MM.1S (cell line): ENCODE data around the gene TMC8.

Experiments used
- DNase-seq: peaks from one replicate; pipeline ENCODE4 v3.0.0-alpha.2; 2015
- H2AFZ ChIP-seq: fragments of 300-600 bp; sonication (generic); 2 replicates; pipeline ENCODE4 v1.6.0; 2016; ENCODE audit warnings: antibody characterized with exemption, low read length
- H3F3A ChIP-seq: fragments of 300-600 bp; sonication (generic); 2 replicates; pipeline ENCODE4 v1.6.1; 2016; ENCODE audit warnings: mild to moderate bottlenecking, antibody characterized with exemption, low read length, moderate library complexity, mixed read lengths; ENCODE audit not compliant: insufficient read depth
- H3K27ac ChIP-seq: fragments of 300-600 bp; sonication (generic); 2 replicates; pipeline ENCODE4 v1.5.1; 2016; ENCODE audit warnings: mild to moderate bottlenecking, low read length
- H3K27me3 ChIP-seq: fragments of 300-600 bp; sonication (generic); replicated peaks from 2 replicates; pipeline ENCODE4 v1.6.0; 2016; ENCODE audit warnings: low read length; ENCODE audit not compliant: insufficient read depth
- H3K36me3 ChIP-seq: fragments of 300-600 bp; sonication (generic); replicated peaks from 2 replicates; pipeline ENCODE4 v1.6.1; 2016; ENCODE audit warnings: mild to moderate bottlenecking, low read length, mixed read lengths; ENCODE audit not compliant: insufficient read depth
- H3K4me1 ChIP-seq: fragments of 300-600 bp; sonication (generic); 2 replicates; pipeline ENCODE4 v1.6.1; 2016; ENCODE audit warnings: low read length, mixed read lengths
- H3K4me2 ChIP-seq: fragments of 300-600 bp; sonication (generic); 2 replicates; pipeline ENCODE4 v1.6.0; 2016; ENCODE audit warnings: low read depth, low read length
- H3K4me3 ChIP-seq: fragments of 300-600 bp; sonication (generic); 2 replicates; pipeline ENCODE4 v1.5.1; 2016; ENCODE audit warnings: low read length, mixed read lengths
- H3K79me2 ChIP-seq: fragments of 300-600 bp; sonication (generic); 2 replicates; pipeline ENCODE4 v1.6.1; 2016; ENCODE audit warnings: mixed run types, low read length, mixed read lengths
- H3K9ac ChIP-seq: fragments of 300-600 bp; sonication (generic); 2 replicates; pipeline ENCODE4 v1.6.1; 2016; ENCODE audit warnings: low read length, mixed read lengths
- H3K9me2 ChIP-seq: fragments of 300-600 bp; sonication (generic); replicated peaks from 2 replicates; pipeline ENCODE4 v1.6.1; 2016; ENCODE audit warnings: mild to moderate bottlenecking, low read length, mixed read lengths; ENCODE audit not compliant: insufficient read depth
- H3K9me3 ChIP-seq: fragments of 300-600 bp; sonication (generic); replicated peaks from 2 replicates; pipeline ENCODE4 v1.6.1; 2016; ENCODE audit warnings: mild to moderate bottlenecking, low read length, mixed read lengths; ENCODE audit not compliant: insufficient read depth
- H4K20me1 ChIP-seq: fragments of 300-600 bp; sonication (generic); 2 replicates; pipeline ENCODE4 v1.6.1; 2016; ENCODE audit warnings: mild to moderate bottlenecking, low read length, moderate library complexity, mixed read lengths; ENCODE audit not compliant: insufficient read depth
- CTCF ChIP-seq: fragments of 300-600 bp; sonication (generic); IDR thresholded peaks from 2 replicates; pipeline ENCODE4 v1.5.1; 2016; ENCODE audit warnings: antibody characterized with exemption, low read length, mixed read lengths
- EZH2 ChIP-seq: fragments of 300-600 bp; sonication (generic); optimal IDR thresholded peaks from 2 replicates; pipeline ENCODE3; 2017; ENCODE audit warnings: low read depth, mild to moderate bottlenecking, antibody characterized with exemption, low read length, mixed read lengths
- EZH2phosphoT487 ChIP-seq: fragments of 300-600 bp; sonication (generic); IDR thresholded peaks from 2 replicates; pipeline ENCODE4 v1.6.1; 2018; ENCODE audit warnings: antibody characterized with exemption, low read length

Gene TMC8

GRCh38 chr17:78089576-78090281 is 40.8 kb upstream of the TMC8 start:
- Histone ChIP-seq H4K20me1 (no peaks in the 10 kb centered on the region), H3K36me3 (no peaks in the 10 kb centered on the region; the same call in 1 of the 2 replicates), H3K4me2 (no peak overlapping the region), H3K9ac (no peak overlapping the region), H3K9me2 (no peaks in the 10 kb centered on the region), H3K4me1 (0 out of 2 replicates have a peak, but pooled peaks cover 4% of the 10 kb centered on the region), H3K27me3 (no peaks in the 10 kb centered on the region), H3K4me3 (no peak overlapping the region), H3K27ac (no peak overlapping the region), H2AFZ (no peak overlapping the region), H3F3A (no peaks in the 10 kb centered on the region), H3K9me3 (no peaks in the 10 kb centered on the region), H3K79me2 (no peaks in the 10 kb centered on the region)
- DNase-seq = no peak
- TF ChIP-seq EZH2 (no peak), EZH2phosphoT487 (no peak), CTCF (no peak)

GRCh38 chr17:78092794-78093324 is 37.7 kb upstream of the TMC8 start:
- Histone ChIP-seq H4K20me1 (no peaks in the 10 kb centered on the region), H3K4me3 (no peak overlapping the region), H3K27ac (no peak overlapping the region), H3K36me3 (no peaks in the 10 kb centered on the region), H3K79me2 (no peaks in the 10 kb centered on the region), H3K4me2 (no peak overlapping the region), H3F3A (no peaks in the 10 kb centered on the region), H3K27me3 (no peaks in the 10 kb centered on the region), H3K9ac (no peak overlapping the region), H3K4me1 (0 out of 2 replicates have a peak, but pooled peaks cover 4% of the 10 kb centered on the region), H3K9me3 (no peaks in the 10 kb centered on the region), H2AFZ (no peak overlapping the region), H3K9me2 (no peaks in the 10 kb centered on the region)
- DNase-seq = no peak
- no peak for TF ChIP-seq EZH2phosphoT487

- Histone ChIP-seq H4K20me1 (no peaks in the 10 kb centered on the region), H3K79me2 (no peaks in the 10 kb centered on the region), H2AFZ (no peak overlapping the region), H3K36me3 (no peaks in the 10 kb centered on the region), H3K9me3 (no peaks in the 10 kb centered on the region), H3F3A (no peaks in the 10 kb centered on the region), H3K4me2 (no peak overlapping the region), H3K9ac (no peak overlapping the region), H3K4me1 (no peaks in the 10 kb centered on the region), H3K27ac (no peak overlapping the region), H3K9me2 (no peaks in the 10 kb centered on the region), H3K27me3 (no peaks in the 10 kb centered on the region), H3K4me3 (no peak overlapping the region)
- DNase-seq = no peak
- TF ChIP-seq CTCF (no peak), EZH2phosphoT487 (no peak), EZH2 (no peak)
These were observed 35.5 kb upstream of the TMC8 start for GRCh38 chr17:78095035-78095434.

- Histone ChIP-seq H4K20me1 (no peaks in the 10 kb centered on the region), H3K4me1 (no peaks in the 10 kb centered on the region), H3K9me2 (no peaks in the 10 kb centered on the region), H3F3A (no peaks in the 10 kb centered on the region), H3K27ac (no peak overlapping the region), H3K9ac (no peak overlapping the region), H3K9me3 (no peaks in the 10 kb centered on the region), H3K79me2 (no peaks in the 10 kb centered on the region), H3K4me2 (no peak overlapping the region), H3K4me3 (no peak overlapping the region), H2AFZ (no peak overlapping the region), H3K27me3 (no peaks in the 10 kb centered on the region), H3K36me3 (no peaks in the 10 kb centered on the region)
- TF ChIP-seq EZH2 (no peak), EZH2phosphoT487 (no peak), CTCF (no peak)
- DNase-seq = no peak
These were observed 34.5 kb upstream of the TMC8 start for GRCh38 chr17:78096093-78096492.
